ENCODE data around the gene WDFY4. TPM values are rescaled to one million over a fixed set of nuclear protein-coding genes. Genes with fewer than 3 reads are reported as not detected.

Gene WDFY4
- total RNA-seq, 1 experiment from 2014 or later: 0.22 TPM

GRCh38 chr10:48894911-48895802 is 210.5 kb downstream of the WDFY4 start:
- DNase-seq (ENCODE audit: low read depth, low spot score) (no peak), ATAC-seq (no peak)
- H3K27ac ChIP-seq (ENCODE audit: low read depth, low read length): no peak overlapping the region
- no peak overlapping the region for H3K4me2 ChIP-seq (ENCODE audit: low read length)
- H3K27me3 ChIP-seq (ENCODE audit: insufficient read depth, low read length): peaks cover 25% of the 10 kb centered on the region; the same call in 1 of the 2 replicates
- H3K36me3 ChIP-seq (ENCODE audit: control insufficient read depth in 1 of 2, insufficient read depth in 2 of 2, low read length in 2 of 2): no peaks in the 10 kb centered on the region
- no peak overlapping the region for H3K4me3 ChIP-seq (replicated peaks in 1 of 2; ENCODE audit: low read depth in 1 of 2, low read length in 2 of 2)
- H3K9me2 ChIP-seq (ENCODE audit: insufficient read depth): no peaks in the 10 kb centered on the region
- CTCF ChIA-PET: no interaction called here
- no TSS peak for BruUV-seq (replicated peaks)
- intact Hi-C loops (cut with micrococcal nuclease): no loop called here
- no peak overlapping the region for H2AFZ ChIP-seq (ENCODE audit: low read depth, low read length, poor library complexity, severe bottlenecking)
- RAD21 ChIA-PET (ENCODE audit: low non-redundant PET in 1 of 2, low total read pairs in 2 of 2, uncharacterized antibody in 2 of 2, unreplicated experiment in 2 of 2): no interaction called here
- H3K4me1 ChIP-seq (ENCODE audit: control insufficient read depth in 1 of 2, insufficient read depth in 2 of 2, low read length in 2 of 2): no peaks in the 10 kb centered on the region
- H4K20me1 ChIP-seq (ENCODE audit: insufficient read depth): no peaks in the 10 kb centered on the region
- H3K9me3 ChIP-seq (ENCODE audit: control insufficient read depth in 1 of 2, insufficient read depth in 1 of 2, low read depth in 1 of 2, low read length in 2 of 2): no peaks in the 10 kb centered on the region
- POLR2A ChIA-PET: no interaction called here
- no peak overlapping the region for H3K9ac ChIP-seq (ENCODE audit: low read length)
- no peaks in the 10 kb centered on the region for H3K79me2 ChIP-seq (ENCODE audit: insufficient read depth, low read length)
- TF ChIP-seq POLR2AphosphoS5 (IDR thresholded peaks at IDR 0.05; ENCODE audit: low read depth, low read length): no peak
- TF ChIP-seq MAX (IDR thresholded peaks at IDR 0.05): no peak
- no peak for TF ChIP-seq RAD21 (IDR thresholded peaks at IDR 0.05; ENCODE audit: low read depth)

- H3K79me2 ChIP-seq (ENCODE audit: insufficient read depth, low read length): no peaks in the 10 kb centered on the region
- no peak overlapping the region for H3K4me3 ChIP-seq (replicated peaks in 1 of 2; ENCODE audit: low read depth in 1 of 2, low read length in 2 of 2)
- no peaks in the 10 kb centered on the region for H3K4me1 ChIP-seq (ENCODE audit: control insufficient read depth in 1 of 2, insufficient read depth in 2 of 2, low read length in 2 of 2)
- DNase-seq (ENCODE audit: low read depth, low spot score) (no peak), ATAC-seq (no peak)
- no peaks in the 10 kb centered on the region for H3K36me3 ChIP-seq (ENCODE audit: control insufficient read depth in 1 of 2, insufficient read depth in 2 of 2, low read length in 2 of 2)
- H3K9me3 ChIP-seq (ENCODE audit: control insufficient read depth in 1 of 2, insufficient read depth in 1 of 2, low read depth in 1 of 2, low read length in 2 of 2): no peaks in the 10 kb centered on the region
- H3K27ac ChIP-seq (ENCODE audit: low read depth, low read length): no peak overlapping the region
- intact Hi-C loops (cut with micrococcal nuclease): no loop called here
- no TSS peak for BruUV-seq (replicated peaks)
- ChIA-PET POLR2A (no interaction called here), RAD21 (ENCODE audit: low non-redundant PET in 1 of 2, low total read pairs in 2 of 2, uncharacterized antibody in 2 of 2, unreplicated experiment in 2 of 2) (no interaction called here), CTCF (no interaction called here)
- H3K9me2 ChIP-seq (ENCODE audit: insufficient read depth): no peaks in the 10 kb centered on the region
- H4K20me1 ChIP-seq (ENCODE audit: insufficient read depth): no peaks in the 10 kb centered on the region
- no peak overlapping the region for H2AFZ ChIP-seq (ENCODE audit: low read depth, low read length, poor library complexity, severe bottlenecking)
- H3K9ac ChIP-seq (ENCODE audit: low read length): no peak overlapping the region
- peaks cover 21% of the 10 kb centered on the region; the same call in 1 of the 2 replicates for H3K27me3 ChIP-seq (ENCODE audit: insufficient read depth, low read length)
- no peak overlapping the region for H3K4me2 ChIP-seq (ENCODE audit: low read length)
- TF ChIP-seq REST (IDR thresholded peaks at IDR 0.05; ENCODE audit: low read depth): no peak
- no peak for TF ChIP-seq CTCF (IDR thresholded peaks at IDR 0.05 in 2 of 3, conservative IDR thresholded peaks at IDR 0.05 in 1 of 3; ENCODE audit: borderline replicate concordance in 1 of 3, insufficient read depth in 1 of 3, low read depth in 2 of 3, low read length in 2 of 3)
- no peak for TF ChIP-seq YY1 (IDR thresholded peaks at IDR 0.05; ENCODE audit: extremely low read depth, insufficient replicate concordance, low read depth, low read length)
- no peak for TF ChIP-seq ZNF274 (IDR thresholded peaks at IDR 0.05; ENCODE audit: low read depth, low read length)
- no peak for TF ChIP-seq EZH2phosphoT487 (IDR thresholded peaks at IDR 0.05; ENCODE audit: borderline replicate concordance)
- TF ChIP-seq MAX (IDR thresholded peaks at IDR 0.05): no peak
- TF ChIP-seq POLR2AphosphoS5 (IDR thresholded peaks at IDR 0.05; ENCODE audit: low read depth, low read length): no peak
- TF ChIP-seq JUND (IDR thresholded peaks at IDR 0.05): no peak
- TF ChIP-seq EZH2 (IDR thresholded peaks at IDR 0.05): no peak
- TF ChIP-seq ZFX (IDR thresholded peaks at IDR 0.05): no peak
These were observed 211.1 kb downstream of the WDFY4 start for GRCh38 chr10:48895803-48896195.
